OCI-LY3 (cell line): ENCODE measurements around the gene VPS54.

Experiments used
- H2AFZ ChIP-seq: fragments of 200-600, 300-600 bp; shearing (Covaris generic); 2 replicates; pipeline ENCODE4 v1.6.0; 2014; ENCODE audit warnings: antibody characterized with exemption, low read depth, low read length
- H3K27ac ChIP-seq: fragments of 200-600, 300-600 bp; sonication (generic); 2 replicates; pipeline ENCODE4 v1.5.1; 2014; ENCODE audit warnings: mild to moderate bottlenecking, low read length, moderate library complexity, mixed read lengths
- H3K27me3 ChIP-seq: fragments of 200-600, 300-600 bp; sonication (generic); 2 replicates; pipeline ENCODE4 v1.6.1; 2014; ENCODE audit warnings: low read depth, low read length, mixed read lengths
- H3K36me3 ChIP-seq: fragments of 200-600, 300-600 bp; sonication (generic); replicated peaks from 2 replicates; pipeline ENCODE3; 2014; ENCODE audit warnings: low read depth, low read length, mixed read lengths
- H3K4me1 ChIP-seq: fragments of 300-600, 200-600 bp; sonication (generic); 2 replicates; pipeline ENCODE4 v1.6.1; 2014; ENCODE audit warnings: low read length, mixed read lengths
- H3K4me2 ChIP-seq: fragments of 200-600, 300-600 bp; sonication (generic); 2 replicates; pipeline ENCODE4 v1.6.1; 2014; ENCODE audit warnings: low read length, mixed read lengths
- H3K4me3 ChIP-seq: fragments of 300-600, 200-600 bp; sonication (generic); 2 replicates; pipeline ENCODE4 v1.5.1; 2014; ENCODE audit warnings: antibody characterized with exemption, mild to moderate bottlenecking, low read length, moderate library complexity
- H3K79me2 ChIP-seq: fragments of 300-600, 200-600 bp; shearing (Covaris generic); 2 replicates; pipeline ENCODE4 v1.6.1; 2014; ENCODE audit warnings: mild to moderate bottlenecking, low read length, mixed read lengths
- H3K9ac ChIP-seq: fragments of 300-600, 200-600 bp; shearing (Covaris generic); 2 replicates; pipeline ENCODE4 v1.6.0; 2014; ENCODE audit warnings: mild to moderate bottlenecking, low read length, moderate library complexity
- H3K9me3 ChIP-seq: fragments of 200-600, 300-600 bp; shearing (Covaris generic); 2 replicates; pipeline ENCODE4 v1.6.1; 2014; ENCODE audit warnings: low read length, mixed read lengths; ENCODE audit not compliant: insufficient read depth
- H4K20me1 ChIP-seq: fragments of 200-600, 300-600 bp; sonication (generic); 2 replicates; pipeline ENCODE4 v1.6.1; 2016; ENCODE audit warnings: low read length, mixed read lengths; ENCODE audit not compliant: insufficient read depth
- EZH2phosphoT487 ChIP-seq: fragments of 200-600 bp; shearing (Covaris generic); IDR thresholded peaks from 2 replicates; pipeline ENCODE4 v1.6.1; 2018; ENCODE audit warnings: antibody characterized with exemption, mixed run types, low read depth
- TF ChIP-seq, protein P1 (sequence below): fragments of 200-600, 300-600 bp; sonication (generic); IDR thresholded peaks from 2 replicates; pipeline ENCODE4 v1.5.1; 2014; ENCODE audit warnings: antibody characterized with exemption, low read length, low read depth

The VPS54 gene

DNA sequence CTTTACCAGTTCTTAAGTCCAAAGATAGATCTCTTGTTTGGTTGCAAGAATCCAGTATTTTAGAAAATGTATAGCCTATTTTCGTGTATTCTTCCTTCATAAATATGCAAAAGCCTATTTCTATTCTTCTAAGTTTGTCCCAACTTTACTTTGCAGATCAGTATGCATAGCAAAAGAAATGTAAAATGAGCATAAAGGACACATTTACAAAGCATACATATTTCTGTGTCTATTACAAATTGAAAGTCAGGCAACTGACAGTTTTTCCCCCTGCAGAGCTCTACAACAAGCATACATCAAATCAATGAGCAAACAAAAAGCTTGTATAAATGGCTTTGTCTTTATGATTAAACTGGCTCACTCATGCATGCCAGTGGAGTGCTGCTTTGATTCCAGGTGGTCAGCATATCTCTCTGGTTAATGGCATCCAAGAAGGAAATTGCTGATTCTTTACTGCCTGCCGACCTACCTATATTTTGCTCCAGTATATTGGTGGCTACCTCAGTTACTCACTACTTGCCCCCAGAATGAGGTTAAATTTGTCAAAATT is 10.0 kb upstream of the VPS54 start:
- Histone ChIP-seq H4K20me1 (no peaks in the 10 kb centered on the region), H3K36me3 (peaks cover 3% of the 10 kb centered on the region), H3K27ac (no peak overlapping the region), H3K9me3 (peaks cover 4% of the 10 kb centered on the region), H3K4me3 (no peak overlapping the region), H3K79me2 (no peaks in the 10 kb centered on the region), H3K9ac (no peak overlapping the region), H3K27me3 (no peaks in the 10 kb centered on the region), H3K4me1 (peaks cover 8% of the 10 kb centered on the region), H3K4me2 (no peak overlapping the region), H2AFZ (no peak overlapping the region)
- no peak for TF ChIP-seq EZH2phosphoT487
- TF ChIP-seq, protein P1, sequence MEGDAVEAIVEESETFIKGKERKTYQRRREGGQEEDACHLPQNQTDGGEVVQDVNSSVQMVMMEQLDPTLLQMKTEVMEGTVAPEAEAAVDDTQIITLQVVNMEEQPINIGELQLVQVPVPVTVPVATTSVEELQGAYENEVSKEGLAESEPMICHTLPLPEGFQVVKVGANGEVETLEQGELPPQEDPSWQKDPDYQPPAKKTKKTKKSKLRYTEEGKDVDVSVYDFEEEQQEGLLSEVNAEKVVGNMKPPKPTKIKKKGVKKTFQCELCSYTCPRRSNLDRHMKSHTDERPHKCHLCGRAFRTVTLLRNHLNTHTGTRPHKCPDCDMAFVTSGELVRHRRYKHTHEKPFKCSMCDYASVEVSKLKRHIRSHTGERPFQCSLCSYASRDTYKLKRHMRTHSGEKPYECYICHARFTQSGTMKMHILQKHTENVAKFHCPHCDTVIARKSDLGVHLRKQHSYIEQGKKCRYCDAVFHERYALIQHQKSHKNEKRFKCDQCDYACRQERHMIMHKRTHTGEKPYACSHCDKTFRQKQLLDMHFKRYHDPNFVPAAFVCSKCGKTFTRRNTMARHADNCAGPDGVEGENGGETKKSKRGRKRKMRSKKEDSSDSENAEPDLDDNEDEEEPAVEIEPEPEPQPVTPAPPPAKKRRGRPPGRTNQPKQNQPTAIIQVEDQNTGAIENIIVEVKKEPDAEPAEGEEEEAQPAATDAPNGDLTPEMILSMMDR: no peak

DNA sequence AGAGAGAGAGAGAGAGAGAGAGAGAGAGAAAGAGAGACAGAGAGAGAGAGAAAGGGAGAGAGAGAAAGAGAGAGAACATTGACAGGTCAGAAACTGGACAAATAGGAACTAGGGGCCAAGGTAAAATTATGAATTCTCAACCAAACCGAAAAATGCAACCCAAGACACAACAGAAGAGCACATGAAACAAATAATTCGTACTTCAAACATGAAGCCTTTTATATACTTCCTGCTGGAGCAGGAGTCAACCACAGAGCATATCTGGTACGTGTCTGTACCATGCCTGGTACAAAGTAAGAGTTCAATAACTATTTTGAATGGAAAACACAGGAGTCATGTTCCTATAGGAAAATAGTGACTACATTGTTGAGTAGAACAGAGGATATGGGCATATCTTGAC is 6.5 kb upstream of the VPS54 start:
- no peaks in the 10 kb centered on the region for H4K20me1 ChIP-seq
- H3K79me2 ChIP-seq: no peaks in the 10 kb centered on the region
- H3K4me1 ChIP-seq: peaks cover 8% of the 10 kb centered on the region
- H3K36me3 ChIP-seq: no peaks in the 10 kb centered on the region
- TF ChIP-seq, protein P1: no peak
- TF ChIP-seq EZH2phosphoT487: no peak
- no peak overlapping the region for H3K4me2 ChIP-seq
- H3K9me3 ChIP-seq: no peaks in the 10 kb centered on the region
- no peak overlapping the region for H3K4me3 ChIP-seq
- H3K9ac ChIP-seq: no peak overlapping the region
- no peak overlapping the region for H2AFZ ChIP-seq
- no peaks in the 10 kb centered on the region for H3K27me3 ChIP-seq
- no peak overlapping the region for H3K27ac ChIP-seq

- no peaks in the 10 kb centered on the region for H3K27me3 ChIP-seq
- no peaks in the 10 kb centered on the region for H4K20me1 ChIP-seq
- H2AFZ ChIP-seq: no peak overlapping the region
- TF ChIP-seq EZH2phosphoT487: no peak
- TF ChIP-seq, protein P1: no peak
- no peak overlapping the region for H3K4me2 ChIP-seq
- no peaks in the 10 kb centered on the region for H3K36me3 ChIP-seq
- H3K9ac ChIP-seq: no peak overlapping the region
- peaks cover 19% of the 10 kb centered on the region for H3K4me1 ChIP-seq
- H3K27ac ChIP-seq: no peak overlapping the region
- H3K9me3 ChIP-seq: no peaks in the 10 kb centered on the region
- no peaks in the 10 kb centered on the region for H3K79me2 ChIP-seq
- H3K4me3 ChIP-seq: no peak overlapping the region
Measured at GRCh38 chr2:64024259-64024949, 5.2 kb upstream of the VPS54 start.

DNA sequence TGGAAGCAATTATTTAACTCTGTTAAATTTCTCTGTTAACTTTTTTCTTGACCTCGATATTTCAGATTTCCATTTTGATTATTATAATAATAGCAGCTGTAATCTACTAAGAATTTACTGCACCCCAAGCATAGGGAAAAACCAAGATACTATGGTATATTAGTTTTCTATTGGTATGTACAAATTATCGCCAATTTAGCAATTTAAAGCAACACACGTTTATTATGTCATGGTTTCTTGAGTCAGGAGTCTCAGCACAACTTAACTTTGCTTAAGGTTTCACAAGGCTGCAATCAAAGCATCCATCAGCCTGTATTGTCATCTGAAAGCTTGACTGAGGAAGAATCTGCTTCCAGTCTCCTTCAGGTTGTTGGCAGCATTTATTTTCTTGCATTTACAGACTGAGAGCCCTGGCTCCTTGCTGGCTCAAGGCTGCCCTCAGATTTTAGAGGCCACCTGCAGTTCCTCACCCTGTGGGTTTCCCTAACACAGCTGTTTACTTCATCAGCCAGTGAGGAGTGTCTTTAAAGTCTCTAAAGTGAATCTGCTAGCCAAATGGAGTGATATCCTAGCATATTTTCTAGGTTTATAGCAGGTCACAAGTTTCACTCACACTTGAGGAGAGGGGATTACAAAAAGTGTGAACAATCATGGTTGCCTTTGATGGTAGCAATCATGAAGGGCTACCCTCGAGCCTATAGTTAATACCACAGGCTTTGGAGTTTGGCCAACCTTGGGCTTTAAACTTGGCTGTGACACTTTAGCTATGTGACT is 4.4 kb upstream of the VPS54 start:
- Histone ChIP-seq H3K4me1 (peaks cover 19% of the 10 kb centered on the region), H3K4me3 (no peak overlapping the region), H3K4me2 (no peak overlapping the region), H3K27me3 (no peaks in the 10 kb centered on the region), H3K79me2 (peaks cover 4% of the 10 kb centered on the region; the same call in 1 of the 2 replicates), H3K9me3 (no peaks in the 10 kb centered on the region), H4K20me1 (no peaks in the 10 kb centered on the region), H2AFZ (no peak overlapping the region), H3K9ac (no peak overlapping the region), H3K36me3 (no peaks in the 10 kb centered on the region), H3K27ac (no peak overlapping the region)
- TF ChIP-seq, protein P1: no peak
- TF ChIP-seq EZH2phosphoT487: no peak
